SK-N-SH treated with all-trans-retinoic acid at 6 μM for 48 hours (cell line): ENCODE data around the gene MB21D2.

Experiments used
- ARNTL ChIP-seq: fragments of 450-650 bp; formaldehyde crosslinking; IDR thresholded peaks from 2 replicates; pipeline ENCODE4 v1.5.0; 2020; ENCODE audit warnings: low read depth, mild to moderate bottlenecking, moderate library complexity, borderline replicate concordance
- CREB5 ChIP-seq: fragments of 250-450 bp; sonication (Bioruptor Pico); IDR thresholded peaks from 2 replicates; pipeline ENCODE4 v1.5.1; 2020; ENCODE audit warnings: low read depth, mild to moderate bottlenecking, moderate library complexity
- CSDC2 ChIP-seq: fragments of 250-450 bp; sonication (Bioruptor Pico); IDR thresholded peaks from 2 replicates; pipeline ENCODE4 v1.5.0; 2020; ENCODE audit warnings: mild to moderate bottlenecking, moderate library complexity
- ISL1 ChIP-seq: fragments of 250-450 bp; sonication (Bioruptor Pico); IDR thresholded peaks from 2 replicates; pipeline ENCODE4 v2.1.2; 2022; ENCODE audit warnings: mild to moderate bottlenecking, moderate library complexity
- PPARA ChIP-seq: fragments of 250-450 bp; sonication (Bioruptor Pico); IDR thresholded peaks from 2 replicates; pipeline ENCODE4 v1.5.0; 2020; ENCODE audit warnings: mild to moderate bottlenecking, borderline replicate concordance
- RARB ChIP-seq: fragments of 250-450 bp; sonication (Bioruptor Pico); IDR thresholded peaks from 2 replicates; pipeline ENCODE4 v1.8.0; 2021; ENCODE audit warnings: mild to moderate bottlenecking, moderate library complexity
- TCF4 ChIP-seq: fragments of 250-450 bp; sonication (Bioruptor Pico); IDR thresholded peaks from 2 replicates; pipeline ENCODE4 v1.8.0; 2021; ENCODE audit warnings: mild to moderate bottlenecking, moderate library complexity, borderline replicate concordance
- ZC3H10 ChIP-seq: fragments of 250-450 bp; sonication (Bioruptor Pico); IDR thresholded peaks from 2 replicates; pipeline ENCODE4 v1.5.1; 2021; ENCODE audit warnings: mild to moderate bottlenecking, moderate library complexity
- ZFP3 ChIP-seq: fragments of 250-450 bp; sonication (Bioruptor Pico); IDR thresholded peaks from 2 replicates; pipeline ENCODE4 v1.5.0; 2020; ENCODE audit warnings: mild to moderate bottlenecking, moderate library complexity
- ZNF565 ChIP-seq: fragments of 450-650 bp; formaldehyde crosslinking; conservative IDR thresholded peaks from 2 replicates; pipeline ENCODE4 v1.5.0; 2020; ENCODE audit warnings: low read depth, mild to moderate bottlenecking, moderate library complexity
- ZNF70 ChIP-seq: fragments of 450-650 bp; formaldehyde crosslinking; IDR thresholded peaks from 2 replicates; pipeline ENCODE4 v1.5.0; 2020; ENCODE audit warnings: mild to moderate bottlenecking, moderate library complexity
- TF ChIP-seq, protein P1 (sequence below): fragments of 250-450 bp; sonication (Bioruptor Pico); IDR thresholded peaks from 2 replicates; pipeline ENCODE4 v1.8.0; 2020; ENCODE audit warnings: mild to moderate bottlenecking, moderate library complexity, borderline replicate concordance
- TF ChIP-seq, protein P2 (sequence below): fragments of 250-450 bp; sonication (Bioruptor Pico); IDR thresholded peaks from 2 replicates; pipeline ENCODE4 v1.5.1; 2021; ENCODE audit warnings: mild to moderate bottlenecking, moderate library complexity

DNA sequence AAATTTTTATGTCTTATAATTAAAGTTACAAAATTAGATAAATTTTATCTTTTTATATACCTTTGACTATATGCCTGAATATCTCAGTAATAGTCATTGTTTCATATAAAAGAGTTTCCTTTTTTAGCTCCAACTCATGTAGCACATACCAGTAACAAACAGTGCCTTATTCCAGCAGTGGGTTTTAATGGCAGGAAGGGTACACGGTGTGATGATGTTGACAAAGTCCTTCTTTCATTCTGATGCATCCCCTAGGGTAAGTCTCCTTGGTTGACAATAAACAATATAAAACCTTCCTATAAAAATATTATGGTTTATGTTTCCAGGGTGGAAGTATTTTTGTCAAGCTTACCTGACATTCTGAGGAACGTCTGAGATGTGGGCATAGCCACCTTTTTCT is 113.2 kb downstream of the MB21D2 start:
- TF ChIP-seq RARB (CRISPR knock-in tag) (no peak), ZC3H10 (CRISPR knock-in tag) (no peak), CSDC2 (CRISPR knock-in tag) (no peak), ARNTL (CRISPR knock-in tag) (no peak), ZNF70 (CRISPR knock-in tag) (no peak), TCF4 (CRISPR knock-in tag) (no peak), CREB5 (CRISPR knock-in tag) (no peak), ZFP3 (no peak), ISL1 (no peak), ZNF565 (CRISPR knock-in tag) (no peak), PPARA (CRISPR knock-in tag) (no peak)
- TF ChIP-seq, protein P1, sequence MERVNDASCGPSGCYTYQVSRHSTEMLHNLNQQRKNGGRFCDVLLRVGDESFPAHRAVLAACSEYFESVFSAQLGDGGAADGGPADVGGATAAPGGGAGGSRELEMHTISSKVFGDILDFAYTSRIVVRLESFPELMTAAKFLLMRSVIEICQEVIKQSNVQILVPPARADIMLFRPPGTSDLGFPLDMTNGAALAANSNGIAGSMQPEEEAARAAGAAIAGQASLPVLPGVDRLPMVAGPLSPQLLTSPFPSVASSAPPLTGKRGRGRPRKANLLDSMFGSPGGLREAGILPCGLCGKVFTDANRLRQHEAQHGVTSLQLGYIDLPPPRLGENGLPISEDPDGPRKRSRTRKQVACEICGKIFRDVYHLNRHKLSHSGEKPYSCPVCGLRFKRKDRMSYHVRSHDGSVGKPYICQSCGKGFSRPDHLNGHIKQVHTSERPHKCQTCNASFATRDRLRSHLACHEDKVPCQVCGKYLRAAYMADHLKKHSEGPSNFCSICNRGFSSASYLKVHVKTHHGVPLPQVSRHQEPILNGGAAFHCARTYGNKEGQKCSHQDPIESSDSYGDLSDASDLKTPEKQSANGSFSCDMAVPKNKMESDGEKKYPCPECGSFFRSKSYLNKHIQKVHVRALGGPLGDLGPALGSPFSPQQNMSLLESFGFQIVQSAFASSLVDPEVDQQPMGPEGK (CRISPR knock-in tag): no peak
- TF ChIP-seq, protein P2, sequence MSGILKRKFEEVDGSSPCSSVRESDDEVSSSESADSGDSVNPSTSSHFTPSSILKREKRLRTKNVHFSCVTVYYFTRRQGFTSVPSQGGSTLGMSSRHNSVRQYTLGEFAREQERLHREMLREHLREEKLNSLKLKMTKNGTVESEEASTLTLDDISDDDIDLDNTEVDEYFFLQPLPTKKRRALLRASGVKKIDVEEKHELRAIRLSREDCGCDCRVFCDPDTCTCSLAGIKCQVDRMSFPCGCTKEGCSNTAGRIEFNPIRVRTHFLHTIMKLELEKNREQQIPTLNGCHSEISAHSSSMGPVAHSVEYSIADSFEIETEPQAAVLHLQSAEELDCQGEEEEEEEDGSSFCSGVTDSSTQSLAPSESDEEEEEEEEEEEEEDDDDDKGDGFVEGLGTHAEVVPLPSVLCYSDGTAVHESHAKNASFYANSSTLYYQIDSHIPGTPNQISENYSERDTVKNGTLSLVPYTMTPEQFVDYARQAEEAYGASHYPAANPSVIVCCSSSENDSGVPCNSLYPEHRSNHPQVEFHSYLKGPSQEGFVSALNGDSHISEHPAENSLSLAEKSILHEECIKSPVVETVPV (CRISPR knock-in tag): no peak
